ENCODE data around the gene BAX.

DNA sequence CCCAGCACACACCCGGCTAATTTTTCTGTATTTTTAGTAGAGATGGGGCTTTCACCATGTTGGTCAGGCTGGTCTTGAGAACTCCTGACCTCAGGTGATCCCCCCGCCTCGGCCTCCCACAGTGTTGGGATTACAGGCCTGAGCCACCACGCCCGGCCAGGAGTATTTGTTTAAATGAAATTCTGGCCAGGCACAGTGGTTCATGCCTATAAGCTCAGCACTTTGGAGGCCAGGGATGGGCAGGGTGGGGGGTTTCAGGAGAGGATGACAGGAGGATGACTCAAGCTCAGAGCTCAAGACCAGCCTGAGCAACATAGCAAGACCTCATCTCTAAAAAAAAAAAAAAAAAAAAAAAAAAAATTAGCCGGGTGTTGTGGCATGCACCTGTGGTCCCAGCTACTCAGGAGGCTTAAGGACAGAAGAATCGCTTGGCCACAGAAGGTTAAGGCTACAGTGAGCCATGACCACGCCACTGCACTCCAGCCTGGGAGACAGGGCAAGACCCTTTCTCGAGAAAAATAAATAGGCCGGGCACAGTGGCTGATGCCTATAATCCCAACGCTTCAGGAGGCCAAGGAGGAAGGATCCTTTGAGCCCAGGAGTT is 29.3 kb upstream of the BAX start:
- TF ChIP-seq, protein P1, sequence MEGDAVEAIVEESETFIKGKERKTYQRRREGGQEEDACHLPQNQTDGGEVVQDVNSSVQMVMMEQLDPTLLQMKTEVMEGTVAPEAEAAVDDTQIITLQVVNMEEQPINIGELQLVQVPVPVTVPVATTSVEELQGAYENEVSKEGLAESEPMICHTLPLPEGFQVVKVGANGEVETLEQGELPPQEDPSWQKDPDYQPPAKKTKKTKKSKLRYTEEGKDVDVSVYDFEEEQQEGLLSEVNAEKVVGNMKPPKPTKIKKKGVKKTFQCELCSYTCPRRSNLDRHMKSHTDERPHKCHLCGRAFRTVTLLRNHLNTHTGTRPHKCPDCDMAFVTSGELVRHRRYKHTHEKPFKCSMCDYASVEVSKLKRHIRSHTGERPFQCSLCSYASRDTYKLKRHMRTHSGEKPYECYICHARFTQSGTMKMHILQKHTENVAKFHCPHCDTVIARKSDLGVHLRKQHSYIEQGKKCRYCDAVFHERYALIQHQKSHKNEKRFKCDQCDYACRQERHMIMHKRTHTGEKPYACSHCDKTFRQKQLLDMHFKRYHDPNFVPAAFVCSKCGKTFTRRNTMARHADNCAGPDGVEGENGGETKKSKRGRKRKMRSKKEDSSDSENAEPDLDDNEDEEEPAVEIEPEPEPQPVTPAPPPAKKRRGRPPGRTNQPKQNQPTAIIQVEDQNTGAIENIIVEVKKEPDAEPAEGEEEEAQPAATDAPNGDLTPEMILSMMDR (IDR thresholded peaks at IDR 0.05) = no peak
- no peak for TF ChIP-seq POLR2A (IDR thresholded peaks at IDR 0.05)

Data from esophagus squamous epithelium (tissue), 4 donors.